WTC11 (cell line): Measurements from ENCODE around the gene CHD9. TPM values are rescaled to one million over a fixed set of nuclear protein-coding genes. Genes with fewer than 3 reads are reported as not detected.

Experiments
- ATAC-seq: fragments of 200-7000 bp; cut with Tn5 transposase; 2 replicates; pipeline ENCODE4 v1.10.0; 2021; ENCODE audit warnings: mild to moderate bottlenecking, moderate library complexity
- CTCF ChIA-PET: fragments of 300-600 bp; sonication (Branson Sonifier 250); formaldehyde crosslinking; loops from one replicate; lab custom pipeline; 2021; ENCODE audit warnings: antibody characterized with exemption; lab: Charles Lee
- POLR2A ChIA-PET: fragments of 350-600 bp; sonication (Branson Sonifier 250); formaldehyde crosslinking; loops from one replicate; lab custom pipeline; 2021; ENCODE audit warnings: antibody characterized with exemption; lab: Charles Lee
- DNase-seq: peaks from one replicate; pipeline ENCODE4 v3.0.0; 2021; ENCODE audit warnings: low spot score
- H3K27ac Mint-ChIP-seq: 2 replicates; pipeline ENCODE4 v1.8.0; 2021; ENCODE audit warnings: mixed read lengths
- H3K27me3 Mint-ChIP-seq: 2 replicates; pipeline ENCODE4 v1.8.0; 2021; ENCODE audit warnings: low read depth, mild to moderate bottlenecking, moderate library complexity, mixed read lengths
- H3K36me3 Mint-ChIP-seq: 2 replicates; pipeline ENCODE4 v1.8.0; 2021; ENCODE audit warnings: mixed read lengths
- H3K4me1 Mint-ChIP-seq: 2 replicates; pipeline ENCODE4 v1.8.0; 2022; ENCODE audit warnings: mixed read lengths
- H3K4me3 Mint-ChIP-seq: 2 replicates; pipeline ENCODE4 v1.8.0; 2021; ENCODE audit warnings: mild to moderate bottlenecking, moderate library complexity, mixed read lengths
- H3K9me3 Mint-ChIP-seq: 2 replicates; pipeline ENCODE4 v1.8.0; 2021; ENCODE audit warnings: mixed read lengths
- CREB1 ChIP-seq: sonication (generic); formaldehyde crosslinking; IDR thresholded peaks from 2 replicates; pipeline ENCODE4 v1.8.0; 2023; ENCODE audit warnings: mild to moderate bottlenecking, missing genetic modification reagents
- E2F1 ChIP-seq: sonication (generic); formaldehyde crosslinking; IDR thresholded peaks from 2 replicates; pipeline ENCODE4 v1.8.0; 2022; ENCODE audit warnings: mild to moderate bottlenecking, missing genetic modification reagents
- E2F4 ChIP-seq: sonication (generic); formaldehyde crosslinking; IDR thresholded peaks from 2 replicates; pipeline ENCODE4 v1.8.1; 2022; ENCODE audit warnings: low read depth, mild to moderate bottlenecking, moderate library complexity, missing genetic modification reagents, borderline replicate concordance
- E2F5 ChIP-seq: sonication (generic); formaldehyde crosslinking; IDR thresholded peaks from 2 replicates; pipeline ENCODE4 v1.8.1; 2022; ENCODE audit warnings: mild to moderate bottlenecking, moderate library complexity, missing genetic modification reagents
- ERG ChIP-seq: fragments of 250-450 bp; sonication (Bioruptor Pico); IDR thresholded peaks from 2 replicates; pipeline ENCODE4 v1.8.0; 2021; ENCODE audit warnings: mild to moderate bottlenecking
- ESRRA ChIP-seq: sonication (generic); formaldehyde crosslinking; IDR thresholded peaks from 2 replicates; pipeline ENCODE4 v1.8.1; 2022; ENCODE audit warnings: mild to moderate bottlenecking, missing genetic modification reagents, borderline replicate concordance
- FOXP1 ChIP-seq: sonication (generic); formaldehyde crosslinking; IDR thresholded peaks from 2 replicates; pipeline ENCODE4 v1.8.0; 2022; ENCODE audit warnings: missing genetic modification reagents, mild to moderate bottlenecking, moderate library complexity, borderline replicate concordance
- GRHL2 ChIP-seq: fragments of 250-450 bp; sonication (Bioruptor Pico); IDR thresholded peaks from 2 replicates; pipeline ENCODE4 v1.8.0; 2022; ENCODE audit warnings: mild to moderate bottlenecking, moderate library complexity; ENCODE audit not compliant: insufficient replicate concordance, severe bottlenecking
- JAZF1 ChIP-seq: fragments of 250-450 bp; sonication (Bioruptor Pico); IDR thresholded peaks from 2 replicates; pipeline ENCODE4 v1.9.0; 2021; ENCODE audit warnings: moderate library complexity, mild to moderate bottlenecking, inconsistent platforms
- JUN ChIP-seq: sonication (generic); formaldehyde crosslinking; IDR thresholded peaks from 2 replicates; pipeline ENCODE4 v1.8.0; 2023; ENCODE audit warnings: mild to moderate bottlenecking, missing genetic modification reagents
- NFE2L1 ChIP-seq: sonication (generic); formaldehyde crosslinking; IDR thresholded peaks from 2 replicates; pipeline ENCODE4 v1.8.1; 2023; ENCODE audit warnings: missing genetic modification reagents
- SMAD3 ChIP-seq: sonication (generic); formaldehyde crosslinking; IDR thresholded peaks from 2 replicates; pipeline ENCODE4 v1.8.0; 2022; ENCODE audit warnings: missing genetic modification reagents, mild to moderate bottlenecking, borderline replicate concordance
- USF1 ChIP-seq: sonication (generic); formaldehyde crosslinking; IDR thresholded peaks from 2 replicates; pipeline ENCODE4 v1.8.0; 2022; ENCODE audit warnings: mild to moderate bottlenecking, missing genetic modification reagents
- USF2 ChIP-seq: sonication (generic); formaldehyde crosslinking; IDR thresholded peaks from 2 replicates; pipeline ENCODE4 v1.8.1; 2023; ENCODE audit warnings: mild to moderate bottlenecking, missing genetic modification reagents, moderate library complexity
- ZMAT4 ChIP-seq: fragments of 250-450 bp; sonication (Bioruptor Pico); IDR thresholded peaks from 2 replicates; pipeline ENCODE4 v1.9.0; 2021; ENCODE audit warnings: mild to moderate bottlenecking
- ZNF263 ChIP-seq: sonication (generic); formaldehyde crosslinking; IDR thresholded peaks from 2 replicates; pipeline ENCODE4 v1.8.1; 2022; ENCODE audit warnings: low read depth, mild to moderate bottlenecking, moderate library complexity, missing genetic modification reagents
- ZNF281 ChIP-seq: sonication (generic); formaldehyde crosslinking; IDR thresholded peaks from 2 replicates; pipeline ENCODE4 v1.8.0; 2023; ENCODE audit warnings: mild to moderate bottlenecking, missing genetic modification reagents
- ZNF425 ChIP-seq: fragments of 250-450 bp; sonication (Bioruptor Pico); conservative IDR thresholded peaks from 2 replicates; pipeline ENCODE4 v1.9.0; 2021; ENCODE audit warnings: mild to moderate bottlenecking
- ZNF532 ChIP-seq: fragments of 250-450 bp; sonication (Bioruptor Pico); IDR thresholded peaks from 2 replicates; pipeline ENCODE4 v1.9.0; 2021; ENCODE audit warnings: mild to moderate bottlenecking, borderline replicate concordance
- total RNA-seq: library from RNA; stranded (reverse); gene quantifications from 3 replicates; pipeline ENCODE4 v1.2.3, GENCODE V29; 2021

The CHD9 gene
- total RNA-seq, 1 experiment from 2014 or later: 31.3 TPM

GRCh38 chr16:53166099-53166498, 111.3 kb downstream of the CHD9 start:
- Mint-ChIP-seq H3K9me3 (no peaks in the 10 kb centered on the region), H3K36me3 (no peaks in the 10 kb centered on the region), H3K4me3 (no peak overlapping the region), H3K27ac (no peak overlapping the region), H3K27me3 (no peaks in the 10 kb centered on the region), H3K4me1 (no peaks in the 10 kb centered on the region; the same call in 1 of the 2 replicates)
- ChIA-PET POLR2A (no interaction called here), CTCF (no interaction called here)
- DNase-seq: no peak
- TF ChIP-seq ERG (no peak), ESRRA (no peak), ZNF425 (no peak), ZNF532 (CRISPR knock-in tag) (no peak), CREB1 (no peak), SMAD3 (no peak), ZMAT4 (CRISPR knock-in tag) (no peak), E2F1 (CRISPR knock-in tag) (no peak), JUN (CRISPR knock-in tag) (no peak)
- ATAC-seq: no peak

GRCh38 chr16:53168744-53169143, 114.0 kb downstream of the CHD9 start:
- Mint-ChIP-seq H3K27ac (no peak overlapping the region), H3K9me3 (no peaks in the 10 kb centered on the region), H3K4me1 (no peaks in the 10 kb centered on the region; the same call in 1 of the 2 replicates), H3K36me3 (no peaks in the 10 kb centered on the region), H3K4me3 (no peak overlapping the region), H3K27me3 (no peaks in the 10 kb centered on the region)
- DNase-seq: no peak
- no peak for ATAC-seq
- ChIA-PET POLR2A (no interaction called here), CTCF (no interaction called here)
- no peak for TF ChIP-seq GRHL2 (CRISPR knock-in tag)
- TF ChIP-seq USF1 (CRISPR knock-in tag): no peak
- no peak for TF ChIP-seq USF2 (CRISPR knock-in tag)
- no peak for TF ChIP-seq E2F4 (CRISPR knock-in tag)
- TF ChIP-seq NFE2L1: no peak
- TF ChIP-seq FOXP1: no peak
- TF ChIP-seq E2F5 (CRISPR knock-in tag): no peak
- no peak for TF ChIP-seq ZNF281 (CRISPR knock-in tag)
- no peak for TF ChIP-seq ZNF263 (CRISPR knock-in tag)
- TF ChIP-seq JAZF1: no peak
